MM.1S (cell line): ENCODE results near the gene ZNF778.

Source experiments
- DNase-seq: peaks from one replicate; pipeline ENCODE4 v3.0.0-alpha.2; 2015
- H2AFZ ChIP-seq: fragments of 300-600 bp; sonication (generic); 2 replicates; pipeline ENCODE4 v1.6.0; 2016; ENCODE audit warnings: antibody characterized with exemption, low read length
- H3F3A ChIP-seq: fragments of 300-600 bp; sonication (generic); 2 replicates; pipeline ENCODE4 v1.6.1; 2016; ENCODE audit warnings: mild to moderate bottlenecking, antibody characterized with exemption, low read length, moderate library complexity, mixed read lengths; ENCODE audit not compliant: insufficient read depth
- H3K27ac ChIP-seq: fragments of 300-600 bp; sonication (generic); 2 replicates; pipeline ENCODE4 v1.5.1; 2016; ENCODE audit warnings: mild to moderate bottlenecking, low read length
- H3K27me3 ChIP-seq: fragments of 300-600 bp; sonication (generic); replicated peaks from 2 replicates; pipeline ENCODE4 v1.6.0; 2016; ENCODE audit warnings: low read length; ENCODE audit not compliant: insufficient read depth
- H3K36me3 ChIP-seq: fragments of 300-600 bp; sonication (generic); replicated peaks from 2 replicates; pipeline ENCODE4 v1.6.1; 2016; ENCODE audit warnings: mild to moderate bottlenecking, low read length, mixed read lengths; ENCODE audit not compliant: insufficient read depth
- H3K4me1 ChIP-seq: fragments of 300-600 bp; sonication (generic); 2 replicates; pipeline ENCODE4 v1.6.1; 2016; ENCODE audit warnings: low read length, mixed read lengths
- H3K4me2 ChIP-seq: fragments of 300-600 bp; sonication (generic); 2 replicates; pipeline ENCODE4 v1.6.0; 2016; ENCODE audit warnings: low read depth, low read length
- H3K4me3 ChIP-seq: fragments of 300-600 bp; sonication (generic); 2 replicates; pipeline ENCODE4 v1.5.1; 2016; ENCODE audit warnings: low read length, mixed read lengths
- H3K79me2 ChIP-seq: fragments of 300-600 bp; sonication (generic); 2 replicates; pipeline ENCODE4 v1.6.1; 2016; ENCODE audit warnings: mixed run types, low read length, mixed read lengths
- H3K9ac ChIP-seq: fragments of 300-600 bp; sonication (generic); 2 replicates; pipeline ENCODE4 v1.6.1; 2016; ENCODE audit warnings: low read length, mixed read lengths
- H3K9me2 ChIP-seq: fragments of 300-600 bp; sonication (generic); replicated peaks from 2 replicates; pipeline ENCODE4 v1.6.1; 2016; ENCODE audit warnings: mild to moderate bottlenecking, low read length, mixed read lengths; ENCODE audit not compliant: insufficient read depth
- H3K9me3 ChIP-seq: fragments of 300-600 bp; sonication (generic); replicated peaks from 2 replicates; pipeline ENCODE4 v1.6.1; 2016; ENCODE audit warnings: mild to moderate bottlenecking, low read length, mixed read lengths; ENCODE audit not compliant: insufficient read depth
- H4K20me1 ChIP-seq: fragments of 300-600 bp; sonication (generic); 2 replicates; pipeline ENCODE4 v1.6.1; 2016; ENCODE audit warnings: mild to moderate bottlenecking, low read length, moderate library complexity, mixed read lengths; ENCODE audit not compliant: insufficient read depth
- EZH2 ChIP-seq: fragments of 300-600 bp; sonication (generic); optimal IDR thresholded peaks from 2 replicates; pipeline ENCODE3; 2017; ENCODE audit warnings: low read depth, mild to moderate bottlenecking, antibody characterized with exemption, low read length, mixed read lengths
- EZH2phosphoT487 ChIP-seq: fragments of 300-600 bp; sonication (generic); IDR thresholded peaks from 2 replicates; pipeline ENCODE4 v1.6.1; 2018; ENCODE audit warnings: antibody characterized with exemption, low read length
- TF ChIP-seq, protein P1 (sequence below): fragments of 300-600 bp; sonication (generic); IDR thresholded peaks from 2 replicates; pipeline ENCODE4 v1.5.1; 2016; ENCODE audit warnings: antibody characterized with exemption, low read length, mixed read lengths

ZNF778 gene

GRCh38 chr16:89279666-89280481, 62.4 kb downstream of the ZNF778 start:
- Histone ChIP-seq H3K4me2 (no peak overlapping the region), H3K9ac (no peak overlapping the region), H3K4me3 (no peak overlapping the region), H3K4me1 (no peaks in the 10 kb centered on the region), H3K36me3 (no peaks in the 10 kb centered on the region), H3K27ac (no peak overlapping the region), H3K27me3 (no peaks in the 10 kb centered on the region), H3K9me2 (no peaks in the 10 kb centered on the region), H4K20me1 (no peaks in the 10 kb centered on the region), H3K79me2 (no peaks in the 10 kb centered on the region), H3F3A (no peaks in the 10 kb centered on the region), H2AFZ (no peak overlapping the region), H3K9me3 (no peaks in the 10 kb centered on the region)
- TF ChIP-seq, protein P1, sequence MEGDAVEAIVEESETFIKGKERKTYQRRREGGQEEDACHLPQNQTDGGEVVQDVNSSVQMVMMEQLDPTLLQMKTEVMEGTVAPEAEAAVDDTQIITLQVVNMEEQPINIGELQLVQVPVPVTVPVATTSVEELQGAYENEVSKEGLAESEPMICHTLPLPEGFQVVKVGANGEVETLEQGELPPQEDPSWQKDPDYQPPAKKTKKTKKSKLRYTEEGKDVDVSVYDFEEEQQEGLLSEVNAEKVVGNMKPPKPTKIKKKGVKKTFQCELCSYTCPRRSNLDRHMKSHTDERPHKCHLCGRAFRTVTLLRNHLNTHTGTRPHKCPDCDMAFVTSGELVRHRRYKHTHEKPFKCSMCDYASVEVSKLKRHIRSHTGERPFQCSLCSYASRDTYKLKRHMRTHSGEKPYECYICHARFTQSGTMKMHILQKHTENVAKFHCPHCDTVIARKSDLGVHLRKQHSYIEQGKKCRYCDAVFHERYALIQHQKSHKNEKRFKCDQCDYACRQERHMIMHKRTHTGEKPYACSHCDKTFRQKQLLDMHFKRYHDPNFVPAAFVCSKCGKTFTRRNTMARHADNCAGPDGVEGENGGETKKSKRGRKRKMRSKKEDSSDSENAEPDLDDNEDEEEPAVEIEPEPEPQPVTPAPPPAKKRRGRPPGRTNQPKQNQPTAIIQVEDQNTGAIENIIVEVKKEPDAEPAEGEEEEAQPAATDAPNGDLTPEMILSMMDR: no peak
- no peak for TF ChIP-seq EZH2
- no peak for TF ChIP-seq EZH2phosphoT487
- no peak for DNase-seq

DNA sequence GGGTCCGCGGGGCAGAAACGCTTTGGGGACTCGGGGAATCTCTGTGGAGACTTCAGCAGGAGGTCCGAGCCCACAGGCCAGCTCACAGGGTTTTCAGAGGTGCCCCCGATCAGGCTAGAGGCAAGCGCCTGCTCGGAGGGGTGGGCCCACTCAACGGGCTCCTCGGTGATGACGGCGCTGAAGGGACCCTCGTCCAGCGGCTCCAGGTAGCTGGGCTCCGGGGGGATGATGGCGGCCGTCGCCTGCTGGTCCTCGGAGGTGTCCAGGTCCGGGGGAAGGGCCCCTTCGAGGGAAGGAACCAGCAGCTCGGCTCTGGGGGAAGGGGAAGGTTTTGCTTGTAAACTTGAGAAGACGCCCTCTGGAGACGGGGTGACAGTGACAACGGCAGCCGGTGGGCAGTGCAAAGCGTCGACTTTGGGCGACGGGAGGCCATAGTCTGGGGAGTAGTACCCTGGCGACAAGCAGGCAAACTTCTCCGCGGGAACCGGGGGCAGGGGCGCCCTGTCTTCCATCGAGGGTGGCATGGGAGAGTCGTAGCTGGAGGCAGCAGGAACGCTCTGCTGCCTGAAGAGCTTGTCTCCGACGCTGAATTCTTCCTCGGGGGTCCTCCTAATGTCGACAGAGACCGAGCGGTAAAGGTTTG, 63.2 kb downstream of the ZNF778 start:
- no peaks in the 10 kb centered on the region for H4K20me1 ChIP-seq
- H3K36me3 ChIP-seq: no peaks in the 10 kb centered on the region
- H3K27ac ChIP-seq: no peak overlapping the region

GRCh38 chr16:89281189-89281577, 63.7 kb downstream of the ZNF778 start:
- Histone ChIP-seq H3K27ac (no peak overlapping the region), H3K4me1 (no peaks in the 10 kb centered on the region), H3K9me2 (no peaks in the 10 kb centered on the region), H3K36me3 (no peaks in the 10 kb centered on the region), H3K9me3 (no peaks in the 10 kb centered on the region), H3K79me2 (no peaks in the 10 kb centered on the region), H3K9ac (no peak overlapping the region), H3K4me3 (no peak overlapping the region), H3F3A (no peaks in the 10 kb centered on the region), H3K4me2 (no peak overlapping the region), H3K27me3 (no peaks in the 10 kb centered on the region), H4K20me1 (no peaks in the 10 kb centered on the region), H2AFZ (no peak overlapping the region)
- TF ChIP-seq EZH2phosphoT487 (no peak), EZH2 (no peak)
- TF ChIP-seq, protein P1: no peak
- no peak for DNase-seq

More for the DNA sequence above, 63.2 kb downstream of the ZNF778 start:
- Histone ChIP-seq H3K9me2 (no peaks in the 10 kb centered on the region), H3K27me3 (no peaks in the 10 kb centered on the region), H3K79me2 (no peaks in the 10 kb centered on the region), H3K4me2 (no peak overlapping the region), H3K9me3 (no peaks in the 10 kb centered on the region), H3F3A (no peaks in the 10 kb centered on the region), H3K4me3 (no peak overlapping the region), H3K9ac (no peak overlapping the region), H3K4me1 (no peaks in the 10 kb centered on the region), H2AFZ (no peak overlapping the region)
- TF ChIP-seq, protein P1: no peak
- TF ChIP-seq EZH2: no peak
- TF ChIP-seq EZH2phosphoT487: no peak
- no peak for DNase-seq
